Stomach (tissue), 9 donors: Measurements from ENCODE around the gene NUMB. TPM values are rescaled to one million over a fixed set of nuclear protein-coding genes. Genes with fewer than 3 reads are reported as not detected.

ENCODE experiments used
- DNase-seq, 2 donors: peaks; one replicate each; pipeline versions ENCODE4 v3.0.0 to v3.0.0-alpha.2; 2013 to 2019
- H3K27ac ChIP-seq, 5 donors: fragments of 200-600 bp in 4 of 5; sonication (generic) in 4 of 5; one replicate each; pipeline ENCODE4 v1.5.1; 2013 to 2019; ENCODE audit warnings: mild to moderate bottlenecking in 1 of 5, moderate library complexity in 1 of 5
- H3K27me3 ChIP-seq, 3 donors: fragments of 200-600 bp; sonication (generic); one replicate each; pipeline ENCODE4 v1.5.1; 2017 to 2019; ENCODE audit warnings: mixed run types in 1 of 3
- H3K36me3 ChIP-seq, 4 donors: fragments of 200-600 bp; sonication (generic); 1 replicate in 3 of 4; 2 replicates in 1 of 4; pipeline ENCODE4 v1.5.1; 2016 to 2019
- H3K4me1 ChIP-seq, 4 donors: fragments of 200-600 bp; sonication (generic); one replicate each; pipeline ENCODE4 v1.5.1; 2016 to 2019
- H3K4me3 ChIP-seq, 4 donors: fragments of 200-600 bp; sonication (generic) in 3 of 4; one replicate each; pipeline ENCODE4 v1.5.1; 2016 to 2019; ENCODE audit warnings: mild to moderate bottlenecking in 1 of 4
- H3K9me3 ChIP-seq, 4 donors: fragments of 200-600 bp; sonication (generic); one replicate each; pipeline ENCODE4 v1.5.1; 2016 to 2019
- CTCF ChIP-seq, 7 experiments: fragments of 450-650 bp in 4 of 7; fragments of 200-600 bp in 3 of 7; sonication (generic) in 3 of 7; IDR thresholded peaks; one replicate each; pipeline ENCODE4 v1.5.1; 2016 to 2019; ENCODE audit warnings: antibody characterized with exemption in 7 of 7, control low read depth in 2 of 7, mild to moderate bottlenecking in 1 of 7
- EP300 ChIP-seq: sonication (generic); formaldehyde crosslinking; IDR thresholded peaks from one replicate; pipeline ENCODE4 v1.6.1; 2017; ENCODE audit warnings: antibody characterized with exemption
- POLR2A ChIP-seq, 4 donors: fragments of 450-650 bp; IDR thresholded peaks; one replicate each; pipeline ENCODE4 v1.6.1; 2016; ENCODE audit warnings: antibody characterized with exemption in 4 of 4, control low read depth in 2 of 4, mild to moderate bottlenecking in 1 of 4, moderate library complexity in 1 of 4
- POLR2AphosphoS5 ChIP-seq, 3 donors: sonication (generic); formaldehyde crosslinking; IDR thresholded peaks; one replicate each; pipeline ENCODE4 v1.6.1; 2016; ENCODE audit warnings: antibody characterized with exemption in 3 of 3
- WGBS, 5 donors: extraction: QIAGEN DNeasy Blood & Tissue Kit in 3 of 5; methylation state at CpG; one replicate each; pipeline versions ENCODE4 v1.1.5 to v1.1.7; 2013 to 2018; 5-methylcytosine and 5-hydroxymethylcytosine counted together
- intact Hi-C: fragments of 100-400 bp; cut with DNase I; formaldehyde crosslinking; loops from one replicate; pipeline ENCODE4 v1.15.1; 2023; ENCODE audit warnings: low total_unique reads
- polyA plus RNA-seq, 3 donors: library from polyadenylated mRNA; stranded (reverse); fragments of 200-250 nt; gene quantifications; one replicate each; pipeline ENCODE4 v1.2.3, GENCODE V29; 2013
- small RNA-seq, 4 donors: library from RNA; depleted of rRNA; stranded (forward); fragments of <200 nt; gene quantifications; one replicate each; pipeline ENCODE3, GENCODE V24; 2016
- total RNA-seq, 5 donors: library from RNA; depleted of rRNA; stranded (reverse); fragments of >200 nt; gene quantifications; one replicate each; pipeline versions ENCODE4 v1.1.0 to v1.2.3, GENCODE V29; 2014 to 2016
- donor health status: healthy with polysubstance abuse.
- donor health status: Bipolar disorder and iron deficiency.
- donor health status: healthy.

Gene NUMB
- total and polyA plus RNA-seq, 8 donors, result 26.4 to 135 (median 50.0) TPM

- H3K9me3 ChIP-seq, result no peaks in the 10 kb centered on the region
- peak overlapping the region in 3 of 5 donors; percentile 54 to 64 (median 58) for H3K27ac ChIP-seq
- peaks cover 0 to 42% (median 18%) of the 10 kb centered on the region in 4 donors for H3K36me3 ChIP-seq
- H3K4me3 ChIP-seq, result peak overlapping the region in 1 of 4 donors; percentile 8
- H3K27me3 ChIP-seq, result no peaks in the 10 kb centered on the region
- peaks cover 12 to 33% (median 18%) of the 10 kb centered on the region in 4 donors for H3K4me1 ChIP-seq
- no peak for TF ChIP-seq CTCF (IDR thresholded peaks at IDR 0.05)
- TF ChIP-seq EP300, result no peak
- no peak for TF ChIP-seq POLR2AphosphoS5 (IDR thresholded peaks at IDR 0.05)
- TF ChIP-seq POLR2A (IDR thresholded peaks at IDR 0.05), result no peak
- intact Hi-C loops, result no loop called here
- peak in 1 of 2 donors; percentile 78 for DNase-seq
- WGBS, 5 donors, result 42 to 52% (median 47%) methylated on average over 25 of the region's 25 CpGs
These were observed 230.2 kb downstream of the NUMB start for GRCh38 chr14:73227812-73228781.

- Histone ChIP-seq H3K4me1 (peaks cover 12 to 34% (median 23%) of the 10 kb centered on the region in 4 donors), H3K4me3 (no peak overlapping the region), H3K27me3 (no peaks in the 10 kb centered on the region), H3K36me3 (peaks cover 3 to 65% (median 38%) of the 10 kb centered on the region in 4 donors), H3K9me3 (no peaks in the 10 kb centered on the region), H3K27ac (no peak overlapping the region)
- TF ChIP-seq POLR2A (IDR thresholded peaks at IDR 0.05) (no peak), CTCF (IDR thresholded peaks at IDR 0.05) (no peak), POLR2AphosphoS5 (IDR thresholded peaks at IDR 0.05) (no peak), EP300 (no peak)
- intact Hi-C loops, result no loop called here
- WGBS, 5 donors, result 79 to 94% (median 89%) methylated on average over 4 of the region's 4 CpGs
- no peak for DNase-seq
These were observed 232.8 kb downstream of the NUMB start for GRCh38 chr14:73225496-73225895.

Small RNA genes within 50 kb of the gene (small RNA-seq; reads per million reads assigned to genes)
- gene RNU6-419P, result 0 reads per million in 4 donors

Other genes starting within 250 kb of the NUMB start
- gene PAPLN, start 221.0 kb downstream of the NUMB start, total RNA-seq, result 10 to 100 TPM in 3 of 5 donors, 1 to 10 TPM in 2; 7.7 to 53.1 (median 18.0) TPM
- gene PAPLN, start 221.0 kb downstream of the NUMB start, polyA plus RNA-seq, result 1 to 10 TPM; 1.1 to 5.4 (median 2.6) TPM
- gene RIOX1, start 32.4 kb upstream of the NUMB start, total RNA-seq, result 10 to 100 TPM in 4 of 5 donors, 1 to 10 TPM in 1; 7.2 to 86.9 (median 25.0) TPM
- 1 to 10 TPM; 5.1 to 6.7 (median 6.7) TPM for gene RIOX1, start 32.4 kb upstream of the NUMB start, polyA plus RNA-seq
- gene ACOT1, start 78.6 kb upstream of the NUMB start, total RNA-seq, result 10 to 100 TPM in 1 of 5 donors, 1 to 10 TPM in 4; 1.3 to 35.0 (median 2.6) TPM
- gene ACOT1, start 78.6 kb upstream of the NUMB start, polyA plus RNA-seq, result 1 to 10 TPM; 1.8 to 4.1 (median 3.5) TPM
- under 1 TPM in 1 of 5 donors, not detected in 4; 0.18 TPM for gene HEATR4, start 100.4 kb upstream of the NUMB start, total RNA-seq
- gene HEATR4, start 100.4 kb upstream of the NUMB start, polyA plus RNA-seq, result under 1 TPM in 1 of 3 donors, not detected in 2; 0.19 TPM
- gene ACOT2, start 110.7 kb upstream of the NUMB start, total RNA-seq, result 100 to 1,000 TPM in 1 of 5 donors, 10 to 100 TPM in 3, 1 to 10 TPM in 1; 7.5 to 247 (median 48.5) TPM
- gene ACOT2, start 110.7 kb upstream of the NUMB start, polyA plus RNA-seq, result 10 to 100 TPM; 18.6 to 26.7 (median 25.1) TPM
- gene ACOT4, start 133.3 kb upstream of the NUMB start, total RNA-seq, result 1 to 10 TPM in 2 of 5 donors, not detected in 3; 1.3 to 1.4 TPM
- gene ACOT4, start 133.3 kb upstream of the NUMB start, polyA plus RNA-seq, result 1 to 10 TPM; 1.4 to 3.5 (median 1.5) TPM
- gene ACOT6, start 154.0 kb upstream of the NUMB start, total RNA-seq, result not detected
- gene ACOT6, start 154.0 kb upstream of the NUMB start, polyA plus RNA-seq, result not detected
- gene DNAL1, start 186.4 kb upstream of the NUMB start, total RNA-seq, result 10 to 100 TPM in 2 of 5 donors, 1 to 10 TPM in 1, under 1 TPM in 1, not detected in 1; 0.29 to 12.9 (median 7.5) TPM
- 1 to 10 TPM; 3.1 to 9.2 (median 7.7) TPM for gene DNAL1, start 186.4 kb upstream of the NUMB start, polyA plus RNA-seq